Left lobe of liver (tissue), 2 donors: Measurements from ENCODE around the gene MARCKSL1. TPM values are rescaled to one million over a fixed set of nuclear protein-coding genes. Genes with fewer than 3 reads are reported as not detected.
"Not testable (repeated sequence)": the region's sequence is repeated elsewhere in the genome, so short reads cannot be mapped to it uniquely, and the experiment has no call there.

ENCODE experiments used
- ATAC-seq: fragments of 200-7000 bp; cut with Tn5 transposase; one replicate; pipeline ENCODE4 v1.9.1; 2020; ENCODE audit warnings: mild to moderate bottlenecking, moderate library complexity
- DNase-seq: peaks from one replicate; pipeline ENCODE4 v3.0.0-alpha.2; 2020; ENCODE audit warnings: low spot score
- total RNA-seq: library from RNA; stranded (reverse); gene quantifications from one replicate; pipeline ENCODE4 v1.2.1, GENCODE V29; 2021
- donor health status: DM: no; HTN: no; CAD: no; lungs with moderate emphysema.
- donor health status: DM: no; HTN: yes; CAD: no.

Gene MARCKSL1
- total RNA-seq, 1 donor from 2014 or later: 13.6 TPM

GRCh38 chr1:32291708-32292538, 44.1 kb downstream of the MARCKSL1 start, which contains the start of gene HDAC1:
TSS of gene HDAC1 (plus strand) at chr1:32292083. CDS start at chr1:32292170, 87 bp downstream.
- DNase-seq: peak; percentile 99
- peak; percentile 93 for ATAC-seq

GRCh38 chr1:32291145-32291707, 44.8 kb downstream of the MARCKSL1 start:
- ATAC-seq (no peak), DNase-seq (no peak)

GRCh38 chr1:32289256-32289655, 46.8 kb downstream of the MARCKSL1 start:
- ATAC-seq: no peak
- no peak for DNase-seq

GRCh38 chr1:32286763-32287162, 49.3 kb downstream of the MARCKSL1 start:
- no peak for DNase-seq
- no peak for ATAC-seq

GRCh38 chr1:32285658-32286057, 50.4 kb downstream of the MARCKSL1 start:
- DNase-seq (no peak), ATAC-seq (no peak)

- not testable (repeated sequence) for ATAC-seq, DNase-seq
Observed at GRCh38 chr1:32284777-32285176, 51.3 kb downstream of the MARCKSL1 start.

Other genes starting within 250 kb of the MARCKSL1 start
- 32.2 TPM for gene KPNA6, start 228.2 kb downstream of the MARCKSL1 start, total RNA-seq
- 31.1 TPM for gene TXLNA, start 156.6 kb downstream of the MARCKSL1 start, total RNA-seq
- 1.6 TPM for gene CCDC28B, start 135.6 kb downstream of the MARCKSL1 start, total RNA-seq
- gene IQCC, start 130.6 kb downstream of the MARCKSL1 start, total RNA-seq: 0.53 TPM
- gene DCDC2B, start 127.1 kb downstream of the MARCKSL1 start, total RNA-seq: not detected
- 4.8 TPM for gene TMEM234, start 113.9 kb downstream of the MARCKSL1 start, total RNA-seq
- gene EIF3I, start 113.8 kb downstream of the MARCKSL1 start, total RNA-seq: 69.2 TPM
- 4.2 TPM for gene FAM167B, start 89.0 kb downstream of the MARCKSL1 start, total RNA-seq
- 1.2 TPM for gene LCK, start 85.0 kb downstream of the MARCKSL1 start, total RNA-seq
- gene HDAC1, start 44.1 kb downstream of the MARCKSL1 start, total RNA-seq: 29.8 TPM
- gene FAM229A, start 26.3 kb upstream of the MARCKSL1 start, total RNA-seq: 10.0 TPM
- gene TSSK3, start 26.3 kb upstream of the MARCKSL1 start, total RNA-seq: 1.6 TPM
- gene BSDC1, start 58.2 kb upstream of the MARCKSL1 start, total RNA-seq: 58.6 TPM
- gene ZBTB8B, start 128.8 kb upstream of the MARCKSL1 start, total RNA-seq: not detected
- gene ZBTB8A, start 203.2 kb upstream of the MARCKSL1 start, total RNA-seq: 2.8 TPM